GM12878 (cell line): Measurements from ENCODE around the gene ASTL. TPM values are rescaled to one million over a fixed set of nuclear protein-coding genes. Genes with fewer than 3 reads are reported as not detected.

Experiments used
- HSF1 ChIP-seq: fragments of 150-350 bp; IDR thresholded peaks from 2 replicates; pipeline ENCODE4 v1.6.1; 2014; ENCODE audit warnings: mild to moderate bottlenecking, low read depth, low read length
- ZBTB40 ChIP-seq: fragments of 450-650 bp; IDR thresholded peaks from 2 replicates; pipeline ENCODE4 v1.6.1; 2016; ENCODE audit warnings: mild to moderate bottlenecking, moderate library complexity, borderline replicate concordance
- ZNF592 ChIP-seq: fragments of 450-650 bp; IDR thresholded peaks from 2 replicates; pipeline ENCODE4 v1.6.1; 2017; ENCODE audit warnings: mild to moderate bottlenecking, moderate library complexity
- ZZZ3 ChIP-seq: IDR thresholded peaks from 2 replicates; pipeline ENCODE4 v1.6.1; 2011; ENCODE audit warnings: low read depth; ENCODE audit not compliant: control insufficient read depth, insufficient read length
- polyA plus RNA-seq, 11 experiments: library from polyadenylated mRNA; depleted of rRNA in 4 of 11; unstranded in 6 of 11; stranded (reverse) in 5 of 11; fragments of >200 nt; fragmentation: Nextera tagmentation in 4 of 11; fragmentation: Illumina TruSeq in 1 of 11; extraction: Ambion mirVana in 4 of 11; extraction: Trizol in 1 of 11; gene quantifications; 1 replicate in 1 of 11; 2 replicates in 10 of 11; pipeline versions ENCODE4 v1.2.1 to v1.2.3, GENCODE V29; 2011 to 2016; ENCODE audit warnings: inconsistent platforms in 2 of 11, missing spikeins in 2 of 11, low read depth in 1 of 11
- total RNA-seq, 4 experiments: library from RNA; depleted of rRNA in 3 of 4; stranded (reverse); fragments of >200 nt in 3 of 4; fragmentation: Illumina TruSeq in 1 of 4; extraction: Trizol in 1 of 4; gene quantifications; 2 replicates each; pipeline versions ENCODE4 v1.2.1 to v1.2.3, GENCODE V29; 2013 to 2021

ASTL gene
- total and polyA plus RNA-seq, 10 of the 15 experiments (the other 5 are each of a cell fraction or from before 2014, with no cell fraction given) = 0.18 to 1.0 (median 0.38) TPM; not detected in 4

- TF ChIP-seq ZNF592 (peak; percentile 71; the same call in 1 of the 2 replicates), ZBTB40 (peak; percentile 29; the same call in 1 of the 2 replicates), ZZZ3 (no peak), HSF1 (peak; percentile 36; the same call in 1 of the 2 replicates)
- TF ChIP-seq, all 136 proteins: peak for 75
Observed at GRCh38 chr2:96157649-96158553, 19.6 kb upstream of the ASTL start (continued).
